ENCODE data around the gene SSH2. TPM values are rescaled to one million over a fixed set of nuclear protein-coding genes. Genes with fewer than 3 reads are reported as not detected.

The SSH2 gene
- total RNA-seq, 1 donor from 2014 or later: 72.0 TPM

DNA sequence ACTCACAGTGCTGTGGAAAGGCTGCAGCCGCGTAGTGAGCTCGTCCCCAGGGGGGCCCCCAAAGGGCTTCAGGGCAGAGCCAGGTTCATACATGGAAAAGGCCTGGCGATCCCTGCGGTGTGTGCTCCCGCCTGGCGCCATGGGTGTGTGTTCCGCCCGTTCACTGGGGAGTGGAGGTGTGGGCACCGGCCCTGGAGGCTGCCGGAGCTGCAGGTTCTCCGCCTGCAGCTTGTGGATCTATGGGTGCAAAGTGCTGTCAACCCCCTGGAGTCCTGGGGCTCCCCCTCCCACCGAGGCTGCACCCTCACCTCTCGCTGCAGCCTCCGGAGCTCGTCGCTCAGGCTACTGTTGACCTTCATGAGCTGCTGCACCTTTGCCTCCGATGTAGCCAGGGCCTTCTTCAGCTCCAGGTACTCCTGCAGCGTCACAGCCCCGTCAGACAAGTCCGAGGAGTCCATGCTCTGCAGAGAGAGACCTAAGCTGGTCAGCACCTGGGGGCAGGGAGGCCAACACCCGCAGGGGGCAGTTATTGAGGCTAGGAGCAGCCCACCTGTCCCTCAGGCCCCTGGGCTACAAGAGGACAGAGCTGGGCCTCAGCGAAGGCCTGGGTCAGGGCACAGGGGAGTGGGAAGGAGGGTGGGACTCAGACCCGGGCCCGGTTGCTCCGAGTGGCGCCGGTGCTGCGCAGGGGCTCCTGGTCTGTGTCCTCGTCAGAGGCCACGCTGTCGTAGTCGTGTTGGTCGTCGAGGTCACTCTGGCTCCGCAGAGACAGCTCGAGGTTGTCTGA lies 353.6 kb downstream of the SSH2 start:
- no peaks in the 10 kb centered on the region for H3K9me3 ChIP-seq
- H3K27ac ChIP-seq: no peak overlapping the region
- ATAC-seq (no peak), DNase-seq (no peak)
- peaks cover 57% of the 10 kb centered on the region for H3K36me3 ChIP-seq
- intact Hi-C loops (cut with DNase I): no loop called here
- no peak overlapping the region for H3K4me3 ChIP-seq
- peaks cover 8% of the 10 kb centered on the region for H3K4me1 ChIP-seq
- no peaks in the 10 kb centered on the region for H3K27me3 ChIP-seq
- no peak for TF ChIP-seq CTCF (IDR thresholded peaks at IDR 0.05)

Other genes starting within 250 kb of the SSH2 start
- gene EFCAB5, start 11.4 kb upstream of the SSH2 start, total RNA-seq: 1.1 TPM
- 31.0 TPM for gene NSRP1, start 186.6 kb upstream of the SSH2 start, total RNA-seq